K562 (cell line): ENCODE data around the gene KLHL33.
"Not testable (repeated sequence)": the region's sequence is repeated elsewhere in the genome, so short reads cannot be mapped to it uniquely, and the experiment has no call there.

ENCODE experiments used
- ARID3B ChIP-seq: fragments of 250-450 bp; sonication (Bioruptor Pico); IDR thresholded peaks from 2 replicates; pipeline ENCODE4 v1.4.0; 2020; ENCODE audit warnings: borderline replicate concordance
- IRF2 ChIP-seq: sonication (generic); formaldehyde crosslinking; IDR thresholded peaks from 2 replicates; pipeline ENCODE4 v1.8.1; 2022; ENCODE audit warnings: mild to moderate bottlenecking, missing genetic modification reagents
- TCF3 ChIP-seq: sonication (generic); formaldehyde crosslinking; IDR thresholded peaks from 2 replicates; pipeline ENCODE4 v1.4.0; 2020; ENCODE audit warnings: mild to moderate bottlenecking, missing genetic modification reagents
- ZMIZ1 ChIP-seq, 2 experiments: fragments of 150-350 bp in 1 of 2; IDR thresholded peaks; 2 replicates each; pipeline ENCODE4 v1.6.1; 2012 to 2016; ENCODE audit warnings: low read depth in 2 of 2, low read length in 2 of 2, mild to moderate bottlenecking in 1 of 2, moderate library complexity in 1 of 2
- TF ChIP-seq, protein P1 (sequence below), 2 experiments: fragments of 200-800 bp in 1 of 2; sonication (Bioruptor generic) in 1 of 2; sonication (generic) in 1 of 2; formaldehyde crosslinking in 1 of 2; IDR thresholded peaks in 1 of 2; conservative IDR thresholded peaks in 1 of 2; 2 replicates each; pipeline versions ENCODE4 v1.5.0 to v1.6.1; 2016 to 2020; ENCODE audit warnings: missing compliant biosample characterization in 1 of 2, missing genetic modification characterization in 1 of 2, missing genetic modification reagents in 1 of 2
- TF ChIP-seq, protein P2 (sequence below): fragments of 450-650 bp; IDR thresholded peaks from 2 replicates; pipeline ENCODE4 v1.6.1; 2016; ENCODE audit warnings: borderline replicate concordance
- TF ChIP-seq, protein P3 (sequence below): conservative IDR thresholded peaks from 2 replicates; pipeline ENCODE4 v1.6.1; 2011; ENCODE audit warnings: low read depth, mild to moderate bottlenecking, low read length; ENCODE audit not compliant: control insufficient read depth
- TF ChIP-seq, protein P4 (sequence below), 3 experiments: IDR thresholded peaks in 2 of 3; conservative IDR thresholded peaks in 1 of 3; 2 replicates each; pipeline ENCODE4 v1.5.1; 2011 to 2012; ENCODE audit warnings: low read length in 3 of 3, mild to moderate bottlenecking in 3 of 3, control low read depth in 2 of 3, improper control_type of control experiment in 1 of 3, inconsistent platforms in 1 of 3, low read depth in 1 of 3, mixed read lengths in 1 of 3, moderate library complexity in 1 of 3; ENCODE audit not compliant: insufficient read depth in 2 of 3

- not testable (repeated sequence) for TF ChIP-seq IRF2 (CRISPR knock-in tag); TCF3 (CRISPR knock-in tag); ARID3B; ZMIZ1 (IDR thresholded peaks at IDR 0.05; ENCODE audit: low read depth in 2 of 2, low read length in 2 of 2)
- TF ChIP-seq, protein P1, sequence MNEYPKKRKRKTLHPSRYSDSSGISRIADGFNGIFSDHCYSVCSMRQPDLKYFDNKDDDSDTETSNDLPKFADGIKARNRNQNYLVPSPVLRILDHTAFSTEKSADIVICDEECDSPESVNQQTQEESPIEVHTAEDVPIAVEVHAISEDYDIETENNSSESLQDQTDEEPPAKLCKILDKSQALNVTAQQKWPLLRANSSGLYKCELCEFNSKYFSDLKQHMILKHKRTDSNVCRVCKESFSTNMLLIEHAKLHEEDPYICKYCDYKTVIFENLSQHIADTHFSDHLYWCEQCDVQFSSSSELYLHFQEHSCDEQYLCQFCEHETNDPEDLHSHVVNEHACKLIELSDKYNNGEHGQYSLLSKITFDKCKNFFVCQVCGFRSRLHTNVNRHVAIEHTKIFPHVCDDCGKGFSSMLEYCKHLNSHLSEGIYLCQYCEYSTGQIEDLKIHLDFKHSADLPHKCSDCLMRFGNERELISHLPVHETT (CRISPR knock-in tag; conservative IDR thresholded peaks at IDR 0.05 in 1 of 2, IDR thresholded peaks at IDR 0.05 in 1 of 2) = not testable (repeated sequence)
- TF ChIP-seq, protein P2, sequence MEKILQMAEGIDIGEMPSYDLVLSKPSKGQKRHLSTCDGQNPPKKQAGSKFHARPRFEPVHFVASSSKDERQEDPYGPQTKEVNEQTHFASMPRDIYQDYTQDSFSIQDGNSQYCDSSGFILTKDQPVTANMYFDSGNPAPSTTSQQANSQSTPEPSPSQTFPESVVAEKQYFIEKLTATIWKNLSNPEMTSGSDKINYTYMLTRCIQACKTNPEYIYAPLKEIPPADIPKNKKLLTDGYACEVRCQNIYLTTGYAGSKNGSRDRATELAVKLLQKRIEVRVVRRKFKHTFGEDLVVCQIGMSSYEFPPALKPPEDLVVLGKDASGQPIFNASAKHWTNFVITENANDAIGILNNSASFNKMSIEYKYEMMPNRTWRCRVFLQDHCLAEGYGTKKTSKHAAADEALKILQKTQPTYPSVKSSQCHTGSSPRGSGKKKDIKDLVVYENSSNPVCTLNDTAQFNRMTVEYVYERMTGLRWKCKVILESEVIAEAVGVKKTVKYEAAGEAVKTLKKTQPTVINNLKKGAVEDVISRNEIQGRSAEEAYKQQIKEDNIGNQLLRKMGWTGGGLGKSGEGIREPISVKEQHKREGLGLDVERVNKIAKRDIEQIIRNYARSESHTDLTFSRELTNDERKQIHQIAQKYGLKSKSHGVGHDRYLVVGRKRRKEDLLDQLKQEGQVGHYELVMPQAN = not testable (repeated sequence)
- TF ChIP-seq, protein P3, sequence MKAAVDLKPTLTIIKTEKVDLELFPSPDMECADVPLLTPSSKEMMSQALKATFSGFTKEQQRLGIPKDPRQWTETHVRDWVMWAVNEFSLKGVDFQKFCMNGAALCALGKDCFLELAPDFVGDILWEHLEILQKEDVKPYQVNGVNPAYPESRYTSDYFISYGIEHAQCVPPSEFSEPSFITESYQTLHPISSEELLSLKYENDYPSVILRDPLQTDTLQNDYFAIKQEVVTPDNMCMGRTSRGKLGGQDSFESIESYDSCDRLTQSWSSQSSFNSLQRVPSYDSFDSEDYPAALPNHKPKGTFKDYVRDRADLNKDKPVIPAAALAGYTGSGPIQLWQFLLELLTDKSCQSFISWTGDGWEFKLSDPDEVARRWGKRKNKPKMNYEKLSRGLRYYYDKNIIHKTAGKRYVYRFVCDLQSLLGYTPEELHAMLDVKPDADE = not testable (repeated sequence)
- TF ChIP-seq, protein P4, sequence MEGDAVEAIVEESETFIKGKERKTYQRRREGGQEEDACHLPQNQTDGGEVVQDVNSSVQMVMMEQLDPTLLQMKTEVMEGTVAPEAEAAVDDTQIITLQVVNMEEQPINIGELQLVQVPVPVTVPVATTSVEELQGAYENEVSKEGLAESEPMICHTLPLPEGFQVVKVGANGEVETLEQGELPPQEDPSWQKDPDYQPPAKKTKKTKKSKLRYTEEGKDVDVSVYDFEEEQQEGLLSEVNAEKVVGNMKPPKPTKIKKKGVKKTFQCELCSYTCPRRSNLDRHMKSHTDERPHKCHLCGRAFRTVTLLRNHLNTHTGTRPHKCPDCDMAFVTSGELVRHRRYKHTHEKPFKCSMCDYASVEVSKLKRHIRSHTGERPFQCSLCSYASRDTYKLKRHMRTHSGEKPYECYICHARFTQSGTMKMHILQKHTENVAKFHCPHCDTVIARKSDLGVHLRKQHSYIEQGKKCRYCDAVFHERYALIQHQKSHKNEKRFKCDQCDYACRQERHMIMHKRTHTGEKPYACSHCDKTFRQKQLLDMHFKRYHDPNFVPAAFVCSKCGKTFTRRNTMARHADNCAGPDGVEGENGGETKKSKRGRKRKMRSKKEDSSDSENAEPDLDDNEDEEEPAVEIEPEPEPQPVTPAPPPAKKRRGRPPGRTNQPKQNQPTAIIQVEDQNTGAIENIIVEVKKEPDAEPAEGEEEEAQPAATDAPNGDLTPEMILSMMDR (IDR thresholded peaks at IDR 0.05 in 2 of 3, conservative IDR thresholded peaks at IDR 0.05 in 1 of 3; ENCODE audit: insufficient read depth in 2 of 3, low read depth in 1 of 3, low read length in 3 of 3) = not testable (repeated sequence)
Measured at GRCh38 chr14:20452831-20453230, 16.9 kb upstream of the KLHL33 start.
